ENCODE data around the gene TULP4.

GRCh38 chr6:158414851-158415262 lies 102.6 kb downstream of the TULP4 start:
- TF ChIP-seq CTCF (conservative IDR thresholded peaks at IDR 0.05; ENCODE audit: low read length) (no peak), EZH2phosphoT487 (IDR thresholded peaks at IDR 0.05; ENCODE audit: borderline replicate concordance) (no peak)

Data from Loucy (cell line).